ENCODE results near the gene EID2. TPM values are rescaled to one million over a fixed set of nuclear protein-coding genes. Genes with fewer than 3 reads are reported as not detected.

Gene EID2
- total and polyA plus RNA-seq, 2 donors (not counting 3 experiments of a cell fraction or from before 2014, with no cell fraction given) = 6.6 to 17.4 TPM

GRCh38 chr19:39563408-39563807, 23.4 kb upstream of the EID2 start:
- Histone ChIP-seq H3K79me2 (ENCODE audit: control insufficient read depth, insufficient read depth, low read length) (no peaks in the 10 kb centered on the region), H3K4me1 (ENCODE audit: control insufficient read depth, extremely low read depth, insufficient read depth, low read length) (no peaks in the 10 kb centered on the region), H3K36me3 (ENCODE audit: control insufficient read depth in 2 of 2, extremely low read depth in 1 of 2, insufficient read depth in 2 of 2, low read length in 2 of 2) (no peaks in the 10 kb centered on the region), H3K4me3 (replicated peaks in 1 of 3; ENCODE audit: insufficient read depth in 1 of 3, low read depth in 1 of 3, low read length in 3 of 3) (no peak overlapping the region), H2AFZ (ENCODE audit: low read depth, low read length) (no peak overlapping the region), H3K9me1 (replicated peaks; ENCODE audit: control insufficient read depth, extremely low read depth, insufficient read depth, low read length) (no peaks in the 10 kb centered on the region), H3K27me3 (ENCODE audit: control insufficient read depth in 2 of 2, insufficient read depth in 2 of 2, low read length in 2 of 2) (peaks cover 0 to 3% of the 10 kb centered on the region in 2 experiments), H4K20me1 (replicated peaks; ENCODE audit: control insufficient read depth, extremely low read depth, insufficient read depth, low read length) (no peaks in the 10 kb centered on the region), H3K27ac (ENCODE audit: insufficient read depth, low read depth, low read length) (no peak overlapping the region), H3K4me2 (ENCODE audit: insufficient read depth, low read length) (no peak overlapping the region), H3K9ac (replicated peaks; ENCODE audit: extremely low read depth, insufficient read depth, low read length) (no peak overlapping the region), H3K9me3 (replicated peaks; ENCODE audit: control insufficient read depth, insufficient read depth, low read length) (no peaks in the 10 kb centered on the region)
- dilution Hi-C loops (cut with MboI; ENCODE audit: extremely low pct_ligation_motif_present, low sequenced_read_pairs) = loop anchor here (10.0 kb wide), 1 partner anchor 111 kb away; no protein-coding TSS in a partner anchor
- DNase-seq (ENCODE audit: low read depth, low spot score) (no peak), FAIRE-seq (no peak)
- intact Hi-C loops (cut with micrococcal nuclease) = no loop called here
- no peak for TF ChIP-seq JUN (IDR thresholded peaks at IDR 0.05; ENCODE audit: borderline replicate concordance, insufficient read depth, insufficient read length, low read depth)
- no peak for TF ChIP-seq CTCF (IDR thresholded peaks at IDR 0.05; ENCODE audit: extremely low read depth in 1 of 2, insufficient read depth in 1 of 2, low read depth in 1 of 2, low read length in 2 of 2)
- no peak for TF ChIP-seq EZH2 (IDR thresholded peaks at IDR 0.05; ENCODE audit: borderline replicate concordance, low read depth, low read length, severe bottlenecking)
- TF ChIP-seq MYC (IDR thresholded peaks at IDR 0.05; ENCODE audit: low read depth, low read length) = no peak
- no peak for TF ChIP-seq MAX (IDR thresholded peaks at IDR 0.05; ENCODE audit: insufficient read depth, insufficient read length)
- no peak for TF ChIP-seq POLR2A (IDR thresholded peaks at IDR 0.05; ENCODE audit: low read depth, low read length)
- TF ChIP-seq POLR2AphosphoS5 (IDR thresholded peaks at IDR 0.05; ENCODE audit: insufficient read depth, low read depth, low read length) = no peak
- no peak for TF ChIP-seq FOS (IDR thresholded peaks at IDR 0.05; ENCODE audit: borderline replicate concordance, insufficient read depth, low read length)
- no peak for TF ChIP-seq GATA2 (IDR thresholded peaks at IDR 0.05; ENCODE audit: insufficient read depth, insufficient read length, low read depth, low read length)
- ChIA-PET POLR2A (no interaction called here), CTCF (no interaction called here)
- no TSS peak for BruUV-seq (replicated peaks)
